Measurements from ENCODE around the gene CEND1. TPM values are rescaled to one million over a fixed set of nuclear protein-coding genes. Genes with fewer than 3 reads are reported as not detected.

CEND1 gene
- total and polyA plus RNA-seq, 2 of the 13 experiments (the other 11 are each of a cell fraction or from before 2014, with no cell fraction given), result not detected

GRCh38 chr11:747158-748006, 42.5 kb downstream of the CEND1 start, which contains the start of gene TALDO1 (continued):
- TF ChIP-seq, protein P1, sequence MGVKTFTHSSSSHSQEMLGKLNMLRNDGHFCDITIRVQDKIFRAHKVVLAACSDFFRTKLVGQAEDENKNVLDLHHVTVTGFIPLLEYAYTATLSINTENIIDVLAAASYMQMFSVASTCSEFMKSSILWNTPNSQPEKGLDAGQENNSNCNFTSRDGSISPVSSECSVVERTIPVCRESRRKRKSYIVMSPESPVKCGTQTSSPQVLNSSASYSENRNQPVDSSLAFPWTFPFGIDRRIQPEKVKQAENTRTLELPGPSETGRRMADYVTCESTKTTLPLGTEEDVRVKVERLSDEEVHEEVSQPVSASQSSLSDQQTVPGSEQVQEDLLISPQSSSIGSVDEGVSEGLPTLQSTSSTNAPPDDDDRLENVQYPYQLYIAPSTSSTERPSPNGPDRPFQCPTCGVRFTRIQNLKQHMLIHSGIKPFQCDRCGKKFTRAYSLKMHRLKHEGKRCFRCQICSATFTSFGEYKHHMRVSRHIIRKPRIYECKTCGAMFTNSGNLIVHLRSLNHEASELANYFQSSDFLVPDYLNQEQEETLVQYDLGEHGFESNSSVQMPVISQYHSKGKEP (CRISPR knock-in tag; IDR thresholded peaks at IDR 0.05), result no peak
- TF ChIP-seq ZNF468 (CRISPR knock-in tag; IDR thresholded peaks at IDR 0.05) (no peak), ZBTB43 (CRISPR knock-in tag; conservative IDR thresholded peaks at IDR 0.05) (no peak), NCOA5 (CRISPR knock-in tag; IDR thresholded peaks at IDR 0.05) (no peak), HOXA3 (CRISPR knock-in tag; IDR thresholded peaks at IDR 0.05) (peak; percentile 75), ZNF18 (CRISPR knock-in tag; IDR thresholded peaks at IDR 0.05; ENCODE audit: insufficient replicate concordance) (no peak), ZNF331 (CRISPR knock-in tag; IDR thresholded peaks at IDR 0.05) (no peak; the same call in 1 of the 2 replicates), KLF11 (CRISPR knock-in tag; IDR thresholded peaks at IDR 0.05) (no peak), NKX3-1 (CRISPR knock-in tag; IDR thresholded peaks at IDR 0.05) (0 out of 2 replicates have a peak, but pooled peaks have one; percentile 52), CREB1 (IDR thresholded peaks at IDR 0.05) (no peak), CREB1 (CRISPR knock-in tag; IDR thresholded peaks at IDR 0.05) (no peak), AKAP8 (CRISPR knock-in tag; IDR thresholded peaks at IDR 0.05) (no peak), NFE2L2 (IDR thresholded peaks at IDR 0.05; ENCODE audit: low read length) (no peak), ZBTB20 (CRISPR knock-in tag; IDR thresholded peaks at IDR 0.05; ENCODE audit: borderline replicate concordance, low read depth) (0 out of 2 replicates have a peak, but pooled peaks have one; percentile 27)
- TF ChIP-seq, protein P2, sequence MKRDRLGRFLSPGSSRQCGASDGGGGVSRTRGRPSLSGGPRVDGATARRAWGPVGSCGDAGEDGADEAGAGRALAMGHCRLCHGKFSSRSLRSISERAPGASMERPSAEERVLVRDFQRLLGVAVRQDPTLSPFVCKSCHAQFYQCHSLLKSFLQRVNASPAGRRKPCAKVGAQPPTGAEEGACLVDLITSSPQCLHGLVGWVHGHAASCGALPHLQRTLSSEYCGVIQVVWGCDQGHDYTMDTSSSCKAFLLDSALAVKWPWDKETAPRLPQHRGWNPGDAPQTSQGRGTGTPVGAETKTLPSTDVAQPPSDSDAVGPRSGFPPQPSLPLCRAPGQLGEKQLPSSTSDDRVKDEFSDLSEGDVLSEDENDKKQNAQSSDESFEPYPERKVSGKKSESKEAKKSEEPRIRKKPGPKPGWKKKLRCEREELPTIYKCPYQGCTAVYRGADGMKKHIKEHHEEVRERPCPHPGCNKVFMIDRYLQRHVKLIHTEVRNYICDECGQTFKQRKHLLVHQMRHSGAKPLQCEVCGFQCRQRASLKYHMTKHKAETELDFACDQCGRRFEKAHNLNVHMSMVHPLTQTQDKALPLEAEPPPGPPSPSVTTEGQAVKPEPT (CRISPR knock-in tag; IDR thresholded peaks at IDR 0.05; ENCODE audit: low read depth), result no peak; the same call in none of the 2 replicates
- TF ChIP-seq, protein P3, sequence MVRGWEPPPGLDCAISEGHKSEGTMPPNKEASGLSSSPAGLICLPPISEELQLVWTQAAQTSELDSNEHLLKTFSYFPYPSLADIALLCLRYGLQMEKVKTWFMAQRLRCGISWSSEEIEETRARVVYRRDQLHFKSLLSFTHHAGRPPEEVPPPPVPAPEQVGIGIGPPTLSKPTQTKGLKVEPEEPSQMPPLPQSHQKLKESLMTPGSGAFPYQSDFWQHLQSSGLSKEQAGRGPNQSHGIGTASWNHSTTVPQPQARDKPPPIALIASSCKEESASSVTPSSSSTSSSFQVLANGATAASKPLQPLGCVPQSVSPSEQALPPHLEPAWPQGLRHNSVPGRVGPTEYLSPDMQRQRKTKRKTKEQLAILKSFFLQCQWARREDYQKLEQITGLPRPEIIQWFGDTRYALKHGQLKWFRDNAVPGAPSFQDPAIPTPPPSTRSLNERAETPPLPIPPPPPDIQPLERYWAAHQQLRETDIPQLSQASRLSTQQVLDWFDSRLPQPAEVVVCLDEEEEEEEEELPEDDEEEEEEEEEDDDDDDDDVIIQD (CRISPR knock-in tag; IDR thresholded peaks at IDR 0.05; ENCODE audit: low read depth), result no peak
- TF ChIP-seq, protein P4, sequence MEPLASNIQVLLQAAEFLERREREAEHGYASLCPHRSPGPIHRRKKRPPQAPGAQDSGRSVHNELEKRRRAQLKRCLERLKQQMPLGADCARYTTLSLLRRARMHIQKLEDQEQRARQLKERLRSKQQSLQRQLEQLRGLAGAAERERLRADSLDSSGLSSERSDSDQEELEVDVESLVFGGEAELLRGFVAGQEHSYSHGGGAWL (CRISPR knock-in tag; IDR thresholded peaks at IDR 0.05), result peak; percentile 46; the same call in 1 of the 2 replicates

Measured in HepG2 (cell line).